Raji (cell line): Measurements from ENCODE around the gene TRIM2.

ENCODE experiments used
- POLR2A ChIP-seq: IDR thresholded peaks from 2 replicates; pipeline ENCODE4 v1.6.1; 2011; ENCODE audit warnings: low read depth, low read length, control low read depth; ENCODE audit not compliant: insufficient read depth

Gene TRIM2

GRCh38 chr4:153249199-153250041 is 45.2 kb downstream of the TRIM2 start:
- TF ChIP-seq POLR2A = no peak

DNA sequence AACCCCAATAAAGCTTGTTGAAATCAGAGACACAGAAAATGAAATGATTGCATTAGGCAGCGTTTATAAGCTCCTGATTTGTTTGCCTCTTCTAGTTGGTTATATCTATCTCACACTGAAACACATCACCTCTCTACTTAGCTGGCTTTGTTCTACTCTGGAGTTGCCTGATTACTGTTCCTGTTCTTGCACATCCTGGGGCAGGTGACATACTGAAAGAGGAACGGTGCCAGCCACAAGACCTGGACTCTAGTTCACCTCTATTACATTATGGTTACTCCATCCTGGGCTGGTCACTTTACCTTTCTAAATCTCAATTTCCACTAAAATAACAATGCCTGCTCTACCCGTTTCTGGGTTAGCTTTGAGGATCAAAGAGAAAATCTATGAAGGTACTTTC is 47.9 kb downstream of the TRIM2 start:
- no peak for TF ChIP-seq POLR2A

DNA sequence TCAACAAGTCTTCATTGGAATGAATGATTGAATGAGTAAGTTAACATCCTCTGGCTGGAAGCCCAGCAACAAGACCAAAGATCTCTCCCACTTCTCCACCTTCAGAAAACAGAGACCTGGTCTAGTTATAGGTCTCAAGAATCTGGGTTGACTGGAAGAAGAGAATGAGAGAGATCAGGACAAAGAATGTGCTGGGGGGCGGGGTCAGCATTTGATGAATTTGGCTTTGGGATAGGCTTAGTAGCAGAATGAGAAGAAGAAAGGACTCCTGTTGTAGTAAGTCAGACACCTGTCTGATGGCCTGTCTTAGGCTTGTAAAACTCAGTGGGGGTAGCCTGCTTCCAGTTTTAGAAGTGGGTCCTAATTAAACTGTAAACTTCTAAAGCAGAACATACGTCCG is 51.0 kb downstream of the TRIM2 start:
- TF ChIP-seq POLR2A = no peak

GRCh38 chr4:153257151-153257620 is 52.9 kb downstream of the TRIM2 start:
- TF ChIP-seq POLR2A = no peak

DNA sequence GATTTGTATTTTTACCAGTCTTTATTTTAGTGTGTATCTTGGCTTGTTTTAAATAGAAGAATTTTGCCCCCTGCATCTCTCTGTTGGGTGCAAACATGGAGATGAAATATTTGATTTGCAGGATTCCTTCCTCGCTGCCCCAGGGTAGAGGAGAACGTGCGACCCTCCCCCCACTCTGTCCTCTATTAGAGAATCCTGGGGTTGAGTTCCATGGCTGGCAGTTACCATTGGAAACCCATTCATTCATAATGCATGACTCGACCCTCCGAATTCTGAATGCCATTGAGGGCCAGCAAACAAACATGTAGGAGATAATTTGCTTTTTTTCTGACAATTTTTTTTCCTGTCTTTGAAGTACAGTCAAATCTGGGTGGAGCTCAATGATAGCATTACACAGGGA is 53.7 kb downstream of the TRIM2 start:
- TF ChIP-seq POLR2A = no peak

GRCh38 chr4:153258750-153259149 is 54.5 kb downstream of the TRIM2 start:
- TF ChIP-seq POLR2A = no peak

DNA sequence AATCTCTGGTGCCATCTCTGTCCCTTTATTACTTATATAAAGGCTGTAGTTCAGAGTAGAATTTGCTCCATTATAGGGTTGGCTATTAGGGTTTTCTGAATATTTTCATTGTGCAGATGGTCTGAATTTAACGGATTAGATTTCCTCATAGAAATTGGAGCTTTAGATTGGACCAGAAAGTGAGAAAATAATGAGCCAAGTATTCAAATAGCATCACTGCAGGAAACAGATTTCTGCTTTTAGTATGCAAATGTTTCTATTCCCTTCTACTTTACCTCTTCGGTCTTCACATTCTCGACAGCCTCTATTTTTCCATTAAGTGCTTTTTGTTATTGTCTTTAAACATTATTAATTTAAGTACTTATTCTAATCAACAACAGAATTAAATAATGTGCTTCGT is 55.4 kb downstream of the TRIM2 start:
- no peak for TF ChIP-seq POLR2A

GRCh38 chr4:153260132-153260531 is 55.9 kb downstream of the TRIM2 start:
- no peak for TF ChIP-seq POLR2A

DNA sequence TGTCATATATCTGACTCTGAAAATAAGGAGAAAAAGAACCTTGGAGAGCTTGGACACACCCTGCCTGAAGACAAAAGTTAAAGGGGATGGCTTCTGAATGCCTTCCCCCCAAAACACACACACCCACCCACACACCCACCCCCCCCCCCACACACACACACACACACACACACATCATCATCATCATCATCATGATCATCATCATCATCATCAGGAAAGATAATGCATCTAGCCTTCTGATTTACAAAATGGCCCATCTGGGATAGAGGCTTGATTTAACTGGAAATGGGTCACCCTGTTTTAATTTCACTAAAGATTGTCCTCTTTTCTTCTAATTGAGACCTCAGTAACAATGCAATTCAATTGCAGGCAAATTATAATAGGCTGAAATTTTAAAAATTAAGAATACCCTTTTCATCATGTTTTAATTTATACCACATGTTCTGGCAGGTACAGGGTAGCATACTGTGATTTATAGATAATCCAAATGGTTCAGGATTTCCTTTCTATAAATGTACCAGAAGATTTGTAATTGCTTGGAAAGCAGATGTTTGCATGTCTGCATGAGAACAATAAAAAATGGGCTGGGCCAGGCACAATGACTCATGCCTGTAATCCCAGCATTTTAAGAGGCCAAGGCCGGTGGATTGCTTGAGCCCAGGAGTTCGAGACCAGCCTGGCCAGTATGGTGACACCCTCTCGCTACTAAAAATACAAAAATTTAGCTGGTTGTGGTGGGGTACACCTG is 56.5 kb downstream of the TRIM2 start:
- TF ChIP-seq POLR2A = no peak

GRCh38 chr4:153261461-153261860 is 57.2 kb downstream of the TRIM2 start:
- no peak for TF ChIP-seq POLR2A

- TF ChIP-seq POLR2A = no peak
Measured at GRCh38 chr4:153261914-153262313, 57.7 kb downstream of the TRIM2 start.

DNA sequence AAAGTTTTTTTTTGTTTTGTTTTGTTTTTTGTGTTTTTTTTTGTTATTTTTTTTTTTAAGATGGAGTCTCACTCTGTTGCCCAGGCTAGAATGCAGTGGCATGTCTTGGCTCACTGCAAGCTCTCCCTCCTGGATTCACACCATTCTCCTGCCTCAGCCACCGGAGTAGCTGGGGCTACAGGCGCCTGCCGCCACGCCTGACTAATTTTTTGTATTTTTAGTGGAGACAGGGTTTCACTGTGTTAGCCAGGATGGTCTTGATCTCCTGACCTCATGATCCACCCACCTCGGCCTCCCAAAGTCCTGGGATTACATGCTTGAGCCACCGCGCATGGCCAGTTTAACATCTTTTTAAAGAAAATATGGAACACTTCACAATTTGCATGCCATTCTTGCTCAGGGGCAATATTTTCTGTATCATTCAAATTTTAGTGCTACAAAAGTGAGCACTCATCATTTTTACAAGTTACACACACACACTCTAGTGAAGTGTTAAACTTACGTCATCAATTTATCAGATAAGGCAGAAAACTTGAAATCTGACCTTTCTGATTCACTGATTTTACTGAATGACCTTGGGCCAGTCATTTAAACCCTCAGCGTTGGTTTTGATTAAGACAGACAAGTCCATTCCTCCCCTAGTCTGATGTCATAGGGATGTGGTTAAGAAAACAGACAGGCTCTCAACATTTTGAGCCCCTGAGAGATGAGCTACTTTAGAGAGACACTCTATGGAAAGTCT is 61.2 kb downstream of the TRIM2 start:
- no peak for TF ChIP-seq POLR2A

- no peak for TF ChIP-seq POLR2A
Measured at GRCh38 chr4:153266988-153267387, 62.7 kb downstream of the TRIM2 start.

DNA sequence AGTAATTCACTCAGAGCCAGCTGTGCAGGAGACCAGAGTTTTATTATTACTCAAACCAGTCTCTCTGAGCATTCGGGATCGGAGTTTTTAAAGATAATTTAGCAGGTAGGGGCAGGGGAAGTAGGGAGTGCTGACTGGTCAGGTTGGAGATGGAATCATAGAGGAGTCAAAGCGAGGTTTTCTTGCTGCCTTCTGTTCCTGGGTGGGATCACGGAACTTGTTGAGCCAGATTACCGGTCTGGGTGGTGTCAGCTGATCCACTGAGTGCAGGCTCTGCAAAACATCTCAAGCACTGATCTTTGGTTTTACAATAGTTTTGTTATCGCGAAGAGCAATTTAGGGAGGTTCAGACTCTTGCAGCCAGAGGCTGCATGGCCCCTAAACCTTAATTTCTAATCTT is 63.6 kb downstream of the TRIM2 start:
- TF ChIP-seq POLR2A = no peak

- no peak for TF ChIP-seq POLR2A
Measured at GRCh38 chr4:153268295-153268694, 64.1 kb downstream of the TRIM2 start.
